K562 (cell line): ENCODE measurements around the gene TNIK. TPM values are rescaled to one million over a fixed set of nuclear protein-coding genes. Genes with fewer than 3 reads are reported as not detected.

Experiments
- BMI1 ChIP-seq: fragments of 150-350 bp; IDR thresholded peaks from 2 replicates; pipeline ENCODE4 v1.6.1; 2014; ENCODE audit warnings: low read length
- DACH1 ChIP-seq: fragments of 450-650 bp; IDR thresholded peaks from 2 replicates; pipeline ENCODE4 v1.6.1; 2018; ENCODE audit not compliant: partially characterized antibody
- GATAD2A ChIP-seq: fragments of 450-650 bp; IDR thresholded peaks from 2 replicates; pipeline ENCODE4 v1.6.1; 2017
- GATAD2B ChIP-seq: fragments of 450-650 bp; IDR thresholded peaks from 2 replicates; pipeline ENCODE4 v1.6.1; 2017; ENCODE audit warnings: mild to moderate bottlenecking, borderline replicate concordance
- KDM4B ChIP-seq, 2 experiments: fragments of 450-650 bp in 1 of 2; sonication (generic) in 1 of 2; IDR thresholded peaks; 2 replicates each; pipeline ENCODE4 v1.6.1; 2016 to 2017; ENCODE audit warnings: borderline replicate concordance in 2 of 2, antibody characterized with exemption in 1 of 2, low read depth in 1 of 2, mild to moderate bottlenecking in 1 of 2
- MAFG ChIP-seq: fragments of 450-650 bp; conservative IDR thresholded peaks from 2 replicates; pipeline ENCODE4 v1.6.1; 2016; ENCODE audit warnings: missing genetic modification characterization, missing compliant biosample characterization
- TBP ChIP-seq: optimal IDR thresholded peaks from 2 replicates; pipeline ENCODE3; 2011; ENCODE audit warnings: low read depth, low read length, improper control_type of control experiment
- TFAM ChIP-seq: fragments of 250-450 bp; sonication (Bioruptor Pico); conservative IDR thresholded peaks from 2 replicates; pipeline ENCODE4 v1.5.0; 2021; ENCODE audit warnings: mild to moderate bottlenecking, moderate library complexity
- polyA plus RNA-seq, 8 experiments: library from polyadenylated mRNA; depleted of rRNA in 4 of 8; stranded (reverse) in 5 of 8; unstranded in 3 of 8; fragments of >200 nt; fragmentation: Nextera tagmentation in 2 of 8; fragmentation: Illumina TruSeq in 1 of 8; extraction: Ambion mirVana in 2 of 8; extraction: Trizol in 1 of 8; gene quantifications; 2 replicates each; pipeline versions ENCODE4 v1.2.1 to v1.2.3, GENCODE V29; 2011 to 2014; ENCODE audit warnings: inconsistent platforms in 1 of 8, missing spikeins in 1 of 8
- total RNA-seq, 7 experiments: library from RNA; depleted of rRNA in 6 of 7; stranded (reverse); fragments of >200 nt in 6 of 7; fragmentation: Illumina TruSeq in 2 of 7; extraction: Trizol in 2 of 7; gene quantifications; 2 replicates each; pipeline versions ENCODE4 v1.2.1 to v1.2.3, GENCODE V29; 2011 to 2021; ENCODE audit warnings: low replicate concordance in 1 of 7
- TF ChIP-seq, protein P1 (sequence below): fragments of 200-800 bp; sonication (Bioruptor generic); IDR thresholded peaks from 2 replicates; pipeline ENCODE4 v1.6.1; 2016; ENCODE audit warnings: missing genetic modification characterization, missing compliant biosample characterization
- TF ChIP-seq, protein P2 (sequence below): fragments of 450-650 bp; IDR thresholded peaks from 2 replicates; pipeline ENCODE4 v1.6.1; 2016; ENCODE audit warnings: antibody characterized with exemption
- TF ChIP-seq, protein P3 (sequence below): fragments of 450-650 bp; IDR thresholded peaks from 2 replicates; pipeline ENCODE4 v1.6.1; 2016; ENCODE audit warnings: mild to moderate bottlenecking, moderate library complexity

TNIK gene
- total and polyA plus RNA-seq, 9 of the 15 experiments (the other 6 are each of a cell fraction or from before 2014, with no cell fraction given), result 6.6 to 39.0 (median 24.7) TPM

DNA sequence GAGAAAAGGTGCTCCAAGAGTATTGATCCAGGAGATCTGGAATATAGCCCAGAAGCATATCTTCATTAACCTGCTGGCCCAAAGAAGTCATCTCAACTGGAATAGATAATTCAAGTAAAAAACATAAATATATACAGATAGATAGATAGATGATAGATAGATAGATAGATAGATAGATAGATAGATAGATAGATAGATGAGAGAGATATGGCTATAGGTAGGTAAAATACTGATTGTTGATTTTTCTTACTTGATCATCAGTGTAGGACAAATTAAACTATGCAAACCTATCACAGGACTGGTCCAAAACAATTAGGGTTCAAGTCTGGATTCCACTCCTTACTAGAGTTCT is 83.6 kb downstream of the TNIK start (continued):
- TF ChIP-seq, protein P1, sequence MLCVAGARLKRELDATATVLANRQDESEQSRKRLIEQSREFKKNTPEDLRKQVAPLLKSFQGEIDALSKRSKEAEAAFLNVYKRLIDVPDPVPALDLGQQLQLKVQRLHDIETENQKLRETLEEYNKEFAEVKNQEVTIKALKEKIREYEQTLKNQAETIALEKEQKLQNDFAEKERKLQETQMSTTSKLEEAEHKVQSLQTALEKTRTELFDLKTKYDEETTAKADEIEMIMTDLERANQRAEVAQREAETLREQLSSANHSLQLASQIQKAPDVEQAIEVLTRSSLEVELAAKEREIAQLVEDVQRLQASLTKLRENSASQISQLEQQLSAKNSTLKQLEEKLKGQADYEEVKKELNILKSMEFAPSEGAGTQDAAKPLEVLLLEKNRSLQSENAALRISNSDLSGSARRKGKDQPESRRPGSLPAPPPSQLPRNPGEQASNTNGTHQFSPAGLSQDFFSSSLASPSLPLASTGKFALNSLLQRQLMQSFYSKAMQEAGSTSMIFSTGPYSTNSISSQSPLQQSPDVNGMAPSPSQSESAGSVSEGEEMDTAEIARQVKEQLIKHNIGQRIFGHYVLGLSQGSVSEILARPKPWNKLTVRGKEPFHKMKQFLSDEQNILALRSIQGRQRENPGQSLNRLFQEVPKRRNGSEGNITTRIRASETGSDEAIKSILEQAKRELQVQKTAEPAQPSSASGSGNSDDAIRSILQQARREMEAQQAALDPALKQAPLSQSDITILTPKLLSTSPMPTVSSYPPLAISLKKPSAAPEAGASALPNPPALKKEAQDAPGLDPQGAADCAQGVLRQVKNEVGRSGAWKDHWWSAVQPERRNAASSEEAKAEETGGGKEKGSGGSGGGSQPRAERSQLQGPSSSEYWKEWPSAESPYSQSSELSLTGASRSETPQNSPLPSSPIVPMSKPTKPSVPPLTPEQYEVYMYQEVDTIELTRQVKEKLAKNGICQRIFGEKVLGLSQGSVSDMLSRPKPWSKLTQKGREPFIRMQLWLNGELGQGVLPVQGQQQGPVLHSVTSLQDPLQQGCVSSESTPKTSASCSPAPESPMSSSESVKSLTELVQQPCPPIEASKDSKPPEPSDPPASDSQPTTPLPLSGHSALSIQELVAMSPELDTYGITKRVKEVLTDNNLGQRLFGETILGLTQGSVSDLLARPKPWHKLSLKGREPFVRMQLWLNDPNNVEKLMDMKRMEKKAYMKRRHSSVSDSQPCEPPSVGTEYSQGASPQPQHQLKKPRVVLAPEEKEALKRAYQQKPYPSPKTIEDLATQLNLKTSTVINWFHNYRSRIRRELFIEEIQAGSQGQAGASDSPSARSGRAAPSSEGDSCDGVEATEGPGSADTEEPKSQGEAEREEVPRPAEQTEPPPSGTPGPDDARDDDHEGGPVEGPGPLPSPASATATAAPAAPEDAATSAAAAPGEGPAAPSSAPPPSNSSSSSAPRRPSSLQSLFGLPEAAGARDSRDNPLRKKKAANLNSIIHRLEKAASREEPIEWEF (CRISPR knock-in tag), result no peak
- TF ChIP-seq BMI1 (no peak), DACH1 (peak; percentile 99), MAFG (tag) (no peak), KDM4B (IDR thresholded peaks at IDR 0.05; ENCODE audit: borderline replicate concordance in 2 of 2, low read depth in 1 of 2) (no peak), GATAD2B (peak; percentile 95), TFAM (CRISPR knock-in tag) (no peak), GATAD2A (peak; percentile 31; the same call in 1 of the 2 replicates), TBP (no peak)
- TF ChIP-seq, protein P2, sequence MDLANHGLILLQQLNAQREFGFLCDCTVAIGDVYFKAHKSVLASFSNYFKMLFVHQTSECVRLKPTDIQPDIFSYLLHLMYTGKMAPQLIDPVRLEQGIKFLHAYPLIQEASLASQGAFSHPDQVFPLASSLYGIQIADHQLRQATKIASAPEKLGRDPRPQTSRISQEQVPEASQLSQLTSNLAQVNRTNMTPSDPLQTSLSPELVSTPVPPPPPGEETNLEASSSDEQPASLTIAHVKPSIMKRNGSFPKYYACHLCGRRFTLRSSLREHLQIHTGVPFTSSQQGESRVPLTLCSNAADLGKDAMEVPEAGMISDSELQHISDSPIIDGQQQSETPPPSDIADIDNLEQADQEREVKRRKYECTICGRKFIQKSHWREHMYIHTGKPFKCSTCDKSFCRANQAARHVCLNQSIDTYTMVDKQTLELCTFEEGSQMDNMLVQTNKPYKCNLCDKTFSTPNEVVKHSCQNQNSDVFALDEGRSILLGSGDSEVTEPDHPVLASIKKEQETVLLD, result peak; percentile 65; the same call in 1 of the 2 replicates
- TF ChIP-seq, protein P3, sequence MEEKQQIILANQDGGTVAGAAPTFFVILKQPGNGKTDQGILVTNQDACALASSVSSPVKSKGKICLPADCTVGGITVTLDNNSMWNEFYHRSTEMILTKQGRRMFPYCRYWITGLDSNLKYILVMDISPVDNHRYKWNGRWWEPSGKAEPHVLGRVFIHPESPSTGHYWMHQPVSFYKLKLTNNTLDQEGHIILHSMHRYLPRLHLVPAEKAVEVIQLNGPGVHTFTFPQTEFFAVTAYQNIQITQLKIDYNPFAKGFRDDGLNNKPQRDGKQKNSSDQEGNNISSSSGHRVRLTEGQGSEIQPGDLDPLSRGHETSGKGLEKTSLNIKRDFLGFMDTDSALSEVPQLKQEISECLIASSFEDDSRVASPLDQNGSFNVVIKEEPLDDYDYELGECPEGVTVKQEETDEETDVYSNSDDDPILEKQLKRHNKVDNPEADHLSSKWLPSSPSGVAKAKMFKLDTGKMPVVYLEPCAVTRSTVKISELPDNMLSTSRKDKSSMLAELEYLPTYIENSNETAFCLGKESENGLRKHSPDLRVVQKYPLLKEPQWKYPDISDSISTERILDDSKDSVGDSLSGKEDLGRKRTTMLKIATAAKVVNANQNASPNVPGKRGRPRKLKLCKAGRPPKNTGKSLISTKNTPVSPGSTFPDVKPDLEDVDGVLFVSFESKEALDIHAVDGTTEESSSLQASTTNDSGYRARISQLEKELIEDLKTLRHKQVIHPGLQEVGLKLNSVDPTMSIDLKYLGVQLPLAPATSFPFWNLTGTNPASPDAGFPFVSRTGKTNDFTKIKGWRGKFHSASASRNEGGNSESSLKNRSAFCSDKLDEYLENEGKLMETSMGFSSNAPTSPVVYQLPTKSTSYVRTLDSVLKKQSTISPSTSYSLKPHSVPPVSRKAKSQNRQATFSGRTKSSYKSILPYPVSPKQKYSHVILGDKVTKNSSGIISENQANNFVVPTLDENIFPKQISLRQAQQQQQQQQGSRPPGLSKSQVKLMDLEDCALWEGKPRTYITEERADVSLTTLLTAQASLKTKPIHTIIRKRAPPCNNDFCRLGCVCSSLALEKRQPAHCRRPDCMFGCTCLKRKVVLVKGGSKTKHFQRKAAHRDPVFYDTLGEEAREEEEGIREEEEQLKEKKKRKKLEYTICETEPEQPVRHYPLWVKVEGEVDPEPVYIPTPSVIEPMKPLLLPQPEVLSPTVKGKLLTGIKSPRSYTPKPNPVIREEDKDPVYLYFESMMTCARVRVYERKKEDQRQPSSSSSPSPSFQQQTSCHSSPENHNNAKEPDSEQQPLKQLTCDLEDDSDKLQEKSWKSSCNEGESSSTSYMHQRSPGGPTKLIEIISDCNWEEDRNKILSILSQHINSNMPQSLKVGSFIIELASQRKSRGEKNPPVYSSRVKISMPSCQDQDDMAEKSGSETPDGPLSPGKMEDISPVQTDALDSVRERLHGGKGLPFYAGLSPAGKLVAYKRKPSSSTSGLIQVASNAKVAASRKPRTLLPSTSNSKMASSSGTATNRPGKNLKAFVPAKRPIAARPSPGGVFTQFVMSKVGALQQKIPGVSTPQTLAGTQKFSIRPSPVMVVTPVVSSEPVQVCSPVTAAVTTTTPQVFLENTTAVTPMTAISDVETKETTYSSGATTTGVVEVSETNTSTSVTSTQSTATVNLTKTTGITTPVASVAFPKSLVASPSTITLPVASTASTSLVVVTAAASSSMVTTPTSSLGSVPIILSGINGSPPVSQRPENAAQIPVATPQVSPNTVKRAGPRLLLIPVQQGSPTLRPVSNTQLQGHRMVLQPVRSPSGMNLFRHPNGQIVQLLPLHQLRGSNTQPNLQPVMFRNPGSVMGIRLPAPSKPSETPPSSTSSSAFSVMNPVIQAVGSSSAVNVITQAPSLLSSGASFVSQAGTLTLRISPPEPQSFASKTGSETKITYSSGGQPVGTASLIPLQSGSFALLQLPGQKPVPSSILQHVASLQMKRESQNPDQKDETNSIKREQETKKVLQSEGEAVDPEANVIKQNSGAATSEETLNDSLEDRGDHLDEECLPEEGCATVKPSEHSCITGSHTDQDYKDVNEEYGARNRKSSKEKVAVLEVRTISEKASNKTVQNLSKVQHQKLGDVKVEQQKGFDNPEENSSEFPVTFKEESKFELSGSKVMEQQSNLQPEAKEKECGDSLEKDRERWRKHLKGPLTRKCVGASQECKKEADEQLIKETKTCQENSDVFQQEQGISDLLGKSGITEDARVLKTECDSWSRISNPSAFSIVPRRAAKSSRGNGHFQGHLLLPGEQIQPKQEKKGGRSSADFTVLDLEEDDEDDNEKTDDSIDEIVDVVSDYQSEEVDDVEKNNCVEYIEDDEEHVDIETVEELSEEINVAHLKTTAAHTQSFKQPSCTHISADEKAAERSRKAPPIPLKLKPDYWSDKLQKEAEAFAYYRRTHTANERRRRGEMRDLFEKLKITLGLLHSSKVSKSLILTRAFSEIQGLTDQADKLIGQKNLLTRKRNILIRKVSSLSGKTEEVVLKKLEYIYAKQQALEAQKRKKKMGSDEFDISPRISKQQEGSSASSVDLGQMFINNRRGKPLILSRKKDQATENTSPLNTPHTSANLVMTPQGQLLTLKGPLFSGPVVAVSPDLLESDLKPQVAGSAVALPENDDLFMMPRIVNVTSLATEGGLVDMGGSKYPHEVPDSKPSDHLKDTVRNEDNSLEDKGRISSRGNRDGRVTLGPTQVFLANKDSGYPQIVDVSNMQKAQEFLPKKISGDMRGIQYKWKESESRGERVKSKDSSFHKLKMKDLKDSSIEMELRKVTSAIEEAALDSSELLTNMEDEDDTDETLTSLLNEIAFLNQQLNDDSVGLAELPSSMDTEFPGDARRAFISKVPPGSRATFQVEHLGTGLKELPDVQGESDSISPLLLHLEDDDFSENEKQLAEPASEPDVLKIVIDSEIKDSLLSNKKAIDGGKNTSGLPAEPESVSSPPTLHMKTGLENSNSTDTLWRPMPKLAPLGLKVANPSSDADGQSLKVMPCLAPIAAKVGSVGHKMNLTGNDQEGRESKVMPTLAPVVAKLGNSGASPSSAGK, result no peak
